CD4-positive, alpha-beta memory T cell (primary cell): ENCODE measurements around the gene ABHD4. TPM values are rescaled to one million over a fixed set of nuclear protein-coding genes. Genes with fewer than 3 reads are reported as not detected.
"Not testable (repeated sequence)": the region's sequence is repeated elsewhere in the genome, so short reads cannot be mapped to it uniquely, and the experiment has no call there.

Source experiments
- CTCF ChIA-PET: fragments of 350-600 bp; sonication (Branson Sonifier 250); formaldehyde crosslinking; loops from one replicate; lab custom pipeline; 2021; ENCODE audit warnings: inconsistent platforms; ENCODE audit not compliant: partially characterized antibody; lab: Charles Lee
- POLR2A ChIA-PET: fragments of 350-600 bp; sonication (Branson Sonifier 250); formaldehyde crosslinking; loops from one replicate; lab custom pipeline; 2021; ENCODE audit not compliant: partially characterized antibody; lab: Charles Lee
- DNase-seq, 5 donors: peaks; one replicate each; pipeline versions ENCODE4 v3.0.0 to v3.0.0-alpha.2; 2020 to 2022; ENCODE audit warnings: mixed read lengths in 1 of 5
- H3K27ac ChIP-seq: one replicate; pipeline ENCODE4 v1.7.0; 2013; ENCODE audit warnings: low read depth, low read length
- H3K27me3 ChIP-seq: 2 replicates; pipeline ENCODE4 v1.7.0; 2013; ENCODE audit warnings: mild to moderate bottlenecking, low read length, moderate library complexity; ENCODE audit not compliant: insufficient read depth
- H3K36me3 ChIP-seq: 2 replicates; pipeline ENCODE4 v1.7.0; 2013; ENCODE audit warnings: mild to moderate bottlenecking, low read length, moderate library complexity; ENCODE audit not compliant: insufficient read depth
- H3K4me1 ChIP-seq: 2 replicates; pipeline ENCODE4 v1.7.0; 2013; ENCODE audit warnings: mild to moderate bottlenecking, low read length, moderate library complexity; ENCODE audit not compliant: insufficient read depth
- H3K4me3 ChIP-seq, 2 donors: one replicate each; pipeline ENCODE4 v1.7.0; 2013; ENCODE audit warnings: low read length in 2 of 2, mild to moderate bottlenecking in 1 of 2
- H3K9me3 ChIP-seq, 2 donors: one replicate each; pipeline ENCODE4 v1.7.0; 2013; ENCODE audit warnings: low read length in 2 of 2, control low read depth in 1 of 2; ENCODE audit not compliant: control insufficient read depth in 1 of 2
- H3K27ac Mint-ChIP-seq, 7 donors: one replicate each; pipeline ENCODE4 v1.8.0; 2020 to 2021; ENCODE audit warnings: mixed read lengths in 7 of 7, mild to moderate bottlenecking in 6 of 7, inconsistent platforms in 3 of 7, moderate library complexity in 3 of 7
- H3K27me3 Mint-ChIP-seq, 2 donors: one replicate each; pipeline ENCODE4 v1.8.0; 2020 to 2021; ENCODE audit warnings: mixed read lengths in 2 of 2
- H3K36me3 Mint-ChIP-seq, 2 donors: one replicate each; pipeline ENCODE4 v1.8.0; 2020 to 2021; ENCODE audit warnings: mixed read lengths in 2 of 2, inconsistent platforms in 1 of 2, mild to moderate bottlenecking in 1 of 2
- H3K4me1 Mint-ChIP-seq, 4 donors: one replicate each; pipeline ENCODE4 v1.8.0; 2020 to 2021; ENCODE audit warnings: mixed read lengths in 4 of 4, mild to moderate bottlenecking in 1 of 4
- H3K4me3 Mint-ChIP-seq, 8 donors: one replicate each; pipeline ENCODE4 v1.8.0; 2020 to 2021; ENCODE audit warnings: mixed read lengths in 8 of 8, mild to moderate bottlenecking in 7 of 8, moderate library complexity in 6 of 8, inconsistent platforms in 3 of 8
- H3K9me3 Mint-ChIP-seq, 8 donors: one replicate each; pipeline ENCODE4 v1.8.0; 2020 to 2021; ENCODE audit warnings: mixed read lengths in 8 of 8, mild to moderate bottlenecking in 5 of 8, inconsistent platforms in 3 of 8, moderate library complexity in 1 of 8
- intact Hi-C: fragments of 100-400 bp; cut with micrococcal nuclease; formaldehyde crosslinking; loops from one replicate; pipeline ENCODE4 v1.15.1; 2023
- polyA plus RNA-seq, 2 donors: library from polyadenylated mRNA; unstranded; fragments of 300-500 nt; fragmentation: Illumina TruSeq; gene quantifications; one replicate each; pipeline ENCODE4 v1.2.3, GENCODE V29; 2021
- total RNA-seq, 2 experiments: library from RNA; stranded (reverse); gene quantifications; one replicate each; pipeline ENCODE4 v1.2.3, GENCODE V29; 2021

ABHD4 gene
- total and polyA plus RNA-seq, 4 experiments from 2014 or later = 6.2 to 22.4 (median 15.9) TPM

GRCh38 chr14:22606380-22606779, 8.3 kb downstream of the ABHD4 start:
- intact Hi-C loops = no loop called here
- peaks cover 0 to 7% (median 2%) of the 10 kb centered on the region in 4 donors for H3K4me1 Mint-ChIP-seq
- no peaks in the 10 kb centered on the region for H3K9me3 ChIP-seq
- ChIA-PET CTCF (no interaction called here), POLR2A (interaction anchor here (1.5 kb wide), 1 partner anchor 9 kb away, joined by 3 read pairs; the partner anchor contains the start of gene ABHD4)
- H3K9me3 Mint-ChIP-seq = no peaks in the 10 kb centered on the region
- no peak overlapping the region for H3K4me3 ChIP-seq
- H3K27me3 ChIP-seq = no peaks in the 10 kb centered on the region
- peak overlapping the region in 1 of 7 donors; percentile 14 for H3K27ac Mint-ChIP-seq
- no peaks in the 10 kb centered on the region for H3K4me1 ChIP-seq
- H3K36me3 ChIP-seq = peaks cover 48% of the 10 kb centered on the region
- H3K27ac ChIP-seq = no peak overlapping the region
- DNase-seq = no peak
- H3K36me3 Mint-ChIP-seq = peaks cover 62 to 84% of the 10 kb centered on the region in 2 donors
- H3K27me3 Mint-ChIP-seq = no peaks in the 10 kb centered on the region
- no peak overlapping the region for H3K4me3 Mint-ChIP-seq

GRCh38 chr14:22607291-22607690, 9.2 kb downstream of the ABHD4 start:
- H3K36me3 ChIP-seq = peaks cover 48% of the 10 kb centered on the region
- no peak overlapping the region for H3K27ac ChIP-seq
- H3K4me1 Mint-ChIP-seq = peaks cover 0 to 4% (median 1%) of the 10 kb centered on the region in 4 donors
- no peaks in the 10 kb centered on the region for H3K4me1 ChIP-seq
- no peaks in the 10 kb centered on the region for H3K27me3 Mint-ChIP-seq
- H3K27me3 ChIP-seq = no peaks in the 10 kb centered on the region
- H3K36me3 Mint-ChIP-seq = peaks cover 63 to 86% of the 10 kb centered on the region in 2 donors
- H3K27ac Mint-ChIP-seq = peak overlapping the region in 2 of 7 donors; percentile 4 to 60
- H3K4me3 ChIP-seq = no peak overlapping the region
- no peak overlapping the region for H3K4me3 Mint-ChIP-seq
- H3K9me3 ChIP-seq = no peaks in the 10 kb centered on the region
- intact Hi-C loops = no loop called here
- DNase-seq = no peak
- CTCF ChIA-PET = no interaction called here
- no peaks in the 10 kb centered on the region for H3K9me3 Mint-ChIP-seq
- POLR2A ChIA-PET = interaction anchor here (1.2 kb wide), 1 partner anchor 18 kb away, joined by 5 read pairs; the partner anchor contains the start of gene DAD1

DNA sequence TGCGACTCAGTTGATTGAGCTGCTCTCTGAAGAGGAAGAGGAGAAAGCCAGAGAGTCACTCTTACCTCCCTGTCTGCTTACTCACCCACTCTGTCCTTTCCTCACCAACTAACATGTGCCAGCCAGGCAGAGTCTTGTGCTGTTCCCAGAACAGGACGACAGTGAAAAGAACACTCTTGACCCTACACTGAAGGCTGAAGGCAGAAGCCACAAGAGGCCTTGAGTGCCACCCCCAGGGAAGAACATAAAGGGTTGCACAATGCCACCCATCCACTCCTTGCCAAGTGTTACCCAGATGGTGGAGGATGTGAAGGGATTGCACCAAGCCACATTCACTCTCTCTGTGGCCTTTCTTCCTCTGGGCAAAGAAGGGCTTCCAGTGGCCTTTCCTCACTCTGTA, 12.8 kb downstream of the ABHD4 start:
- no peaks in the 10 kb centered on the region for H3K27me3 ChIP-seq
- Mint-ChIP-seq H3K27me3 (no peaks in the 10 kb centered on the region), H3K36me3 (peaks cover 38 to 58% of the 10 kb centered on the region in 2 donors), H3K4me3 (no peak overlapping the region), H3K27ac (no peak overlapping the region), H3K9me3 (no peaks in the 10 kb centered on the region), H3K4me1 (no peaks in the 10 kb centered on the region)
- no peak overlapping the region for H3K27ac ChIP-seq
- H3K36me3 ChIP-seq = peaks cover 29% of the 10 kb centered on the region
- intact Hi-C loops = no loop called here
- ChIA-PET CTCF (interaction anchor here (0.6 to 1.0 kb wide), 2 partner anchors 41 to 941 kb away, joined by 3 read pairs; no protein-coding TSS in a partner anchor), POLR2A (no interaction called here)
- DNase-seq = no peak
- no peaks in the 10 kb centered on the region for H3K4me1 ChIP-seq
- H3K9me3 ChIP-seq = no peaks in the 10 kb centered on the region
- no peak overlapping the region for H3K4me3 ChIP-seq

DNA sequence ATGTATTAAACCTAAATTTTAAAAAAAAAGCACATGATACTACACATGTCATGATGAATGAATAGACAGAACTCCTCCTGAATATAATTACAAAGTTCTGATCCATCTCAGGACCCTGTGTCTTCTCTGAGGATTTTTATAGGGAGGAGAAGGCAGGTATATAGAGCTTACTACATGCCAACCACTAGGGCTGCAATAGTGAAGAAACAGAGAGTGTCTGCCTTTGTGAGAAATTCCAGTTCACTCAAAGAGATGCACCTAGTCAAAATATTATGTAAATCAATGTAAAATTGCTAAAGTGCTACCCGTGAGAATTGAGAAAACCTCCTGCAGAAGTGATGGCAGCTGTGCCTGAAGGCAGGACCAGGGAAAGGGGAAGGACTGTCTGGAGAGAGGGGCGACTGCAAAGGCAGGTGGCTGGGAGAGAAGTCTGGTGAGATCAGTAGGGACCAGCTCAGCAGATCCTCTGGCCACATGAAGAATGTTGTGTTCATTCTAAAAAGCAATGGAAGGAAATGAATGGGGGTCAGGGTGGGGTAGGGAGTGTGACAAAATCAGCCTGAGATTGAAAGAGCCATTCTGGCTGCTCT, 15.1 kb downstream of the ABHD4 start:
- no peaks in the 10 kb centered on the region for H3K27me3 Mint-ChIP-seq
- no peaks in the 10 kb centered on the region for H3K4me1 Mint-ChIP-seq
- no peak overlapping the region for H3K27ac ChIP-seq
- POLR2A ChIA-PET = no interaction called here
- no peak for DNase-seq
- intact Hi-C loops = no loop called here
- H3K9me3 ChIP-seq = no peaks in the 10 kb centered on the region
- CTCF ChIA-PET = interaction anchor here (1.3 kb wide), 1 partner anchor 15 kb away, joined by 3 read pairs; the partner anchor contains the start of gene ABHD4
- H3K4me3 ChIP-seq = no peak overlapping the region
- H3K36me3 ChIP-seq = peaks cover 19% of the 10 kb centered on the region
- no peak overlapping the region for H3K4me3 Mint-ChIP-seq
- peaks cover 0 to 2% (median 0%) of the 10 kb centered on the region in 8 donors for H3K9me3 Mint-ChIP-seq
- no peaks in the 10 kb centered on the region for H3K27me3 ChIP-seq
- H3K36me3 Mint-ChIP-seq = peaks cover 26 to 38% of the 10 kb centered on the region in 2 donors
- H3K4me1 ChIP-seq = no peaks in the 10 kb centered on the region
- peak overlapping the region in 1 of 7 donors; percentile 9 for H3K27ac Mint-ChIP-seq

- H3K27me3 Mint-ChIP-seq = no peaks in the 10 kb centered on the region
- Histone ChIP-seq H3K4me1 (no peaks in the 10 kb centered on the region), H3K27ac (no peak overlapping the region), H3K36me3 (peaks cover 19% of the 10 kb centered on the region), H3K4me3 (no peak overlapping the region), H3K9me3 (no peaks in the 10 kb centered on the region), H3K27me3 (no peaks in the 10 kb centered on the region)
- H3K4me3 Mint-ChIP-seq = no peak overlapping the region
- H3K36me3 Mint-ChIP-seq = peaks cover 26 to 34% of the 10 kb centered on the region in 2 donors
- H3K4me1 Mint-ChIP-seq = no peaks in the 10 kb centered on the region
- CTCF ChIA-PET = interaction anchor here (1.3 kb wide), 1 partner anchor 15 kb away, joined by 3 read pairs; the partner anchor contains the start of gene ABHD4
- POLR2A ChIA-PET = no interaction called here
- intact Hi-C loops = no loop called here
- H3K9me3 Mint-ChIP-seq = peaks cover 0 to 2% (median 0%) of the 10 kb centered on the region in 8 donors
- DNase-seq = no peak
- peak overlapping the region in 2 of 7 donors; percentile 6 to 14 for H3K27ac Mint-ChIP-seq
Measured at GRCh38 chr14:22613736-22614239, 15.7 kb downstream of the ABHD4 start.

DNA sequence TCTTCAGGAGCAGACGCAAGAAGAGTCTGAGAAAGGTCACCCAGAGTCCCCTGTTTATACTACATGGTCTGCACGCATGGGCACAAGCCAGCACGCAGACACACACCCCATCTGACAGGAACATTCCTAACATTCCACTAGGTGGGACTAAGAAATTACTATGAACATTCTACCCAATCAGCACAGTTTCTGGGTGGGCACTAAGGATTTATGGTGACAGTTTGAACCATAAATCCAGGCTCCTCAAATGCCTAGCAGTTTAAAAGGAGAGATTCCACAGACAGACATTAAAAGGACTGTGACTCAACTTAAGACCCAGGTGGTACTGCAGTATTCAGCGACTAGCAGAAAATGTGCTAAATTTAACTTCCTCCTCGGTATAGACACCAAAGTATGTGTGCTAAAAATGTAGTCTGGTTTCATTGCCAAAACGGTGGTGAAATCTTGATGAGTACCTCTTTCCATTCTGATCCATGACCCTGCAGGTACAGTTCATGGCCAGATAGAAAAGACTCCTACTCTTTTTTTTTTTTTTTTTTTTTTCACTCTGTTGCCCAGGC, 16.2 kb downstream of the ABHD4 start:
- ChIA-PET POLR2A (no interaction called here), CTCF (interaction anchor here (1.3 kb wide), 1 partner anchor 16 kb away, joined by 3 read pairs; the partner anchor contains the start of gene ABHD4)
- no peaks in the 10 kb centered on the region for H3K27me3 ChIP-seq
- H3K27ac ChIP-seq = no peak overlapping the region
- Mint-ChIP-seq H3K27ac (peak overlapping the region in 2 of 7 donors; percentile 6 to 14), H3K4me1 (no peaks in the 10 kb centered on the region), H3K27me3 (no peaks in the 10 kb centered on the region), H3K9me3 (peaks cover 0 to 2% (median 0%) of the 10 kb centered on the region in 8 donors), H3K36me3 (peaks cover 25 to 32% of the 10 kb centered on the region in 2 donors), H3K4me3 (no peak overlapping the region)
- H3K4me1 ChIP-seq = no peaks in the 10 kb centered on the region
- no peak for DNase-seq
- no peak overlapping the region for H3K4me3 ChIP-seq
- intact Hi-C loops = no loop called here
- peaks cover 18% of the 10 kb centered on the region for H3K36me3 ChIP-seq
- H3K9me3 ChIP-seq = no peaks in the 10 kb centered on the region

- H3K4me1 Mint-ChIP-seq, H3K27ac ChIP-seq, H3K4me1 ChIP-seq, POLR2A ChIA-PET, intact Hi-C loops, H3K9me3 ChIP-seq, H3K27me3 Mint-ChIP-seq, H3K4me3 ChIP-seq, H3K4me3 Mint-ChIP-seq, H3K27ac Mint-ChIP-seq, DNase-seq, H3K36me3 ChIP-seq, CTCF ChIA-PET, H3K27me3 ChIP-seq, H3K9me3 Mint-ChIP-seq: not testable (repeated sequence)
- H3K36me3 Mint-ChIP-seq = peaks cover 14 to 20% of the 10 kb centered on the region in 2 donors
Measured at GRCh38 chr14:22615765-22616164, 17.7 kb downstream of the ABHD4 start.
